Liver (tissue), 9 donors: ENCODE results near the gene CDHR2. TPM values are rescaled to one million over a fixed set of nuclear protein-coding genes. Genes with fewer than 3 reads are reported as not detected.

ENCODE experiments used
- DNase-seq: peaks from one replicate; pipeline ENCODE4 v3.0.0-alpha.2; 2017; ENCODE audit warnings: low spot score
- H3K27ac ChIP-seq, 2 donors: one replicate each; pipeline ENCODE4 v1.7.0; 2013; ENCODE audit warnings: inconsistent platforms in 2 of 2, low read length in 2 of 2, control low read depth in 1 of 2, low read depth in 1 of 2, mild to moderate bottlenecking in 1 of 2
- H3K27me3 ChIP-seq, 4 donors: one replicate each; pipeline versions ENCODE4 v1.6.1 to v1.7.0; 2013; ENCODE audit warnings: low read length in 3 of 4, inconsistent platforms in 1 of 4, mild to moderate bottlenecking in 1 of 4, moderate library complexity in 1 of 4; ENCODE audit not compliant: control insufficient read depth in 4 of 4, insufficient read depth in 4 of 4
- H3K36me3 ChIP-seq, 4 donors: one replicate each; pipeline versions ENCODE4 v1.6.1 to v1.7.0; 2013; ENCODE audit warnings: low read length in 3 of 4, mild to moderate bottlenecking in 3 of 4, low read depth in 1 of 4, moderate library complexity in 1 of 4; ENCODE audit not compliant: control insufficient read depth in 4 of 4, insufficient read depth in 3 of 4
- H3K4me1 ChIP-seq, 4 donors: one replicate each; pipeline versions ENCODE4 v1.6.1 to v1.7.0; 2013; ENCODE audit warnings: low read length in 3 of 4, mild to moderate bottlenecking in 3 of 4, moderate library complexity in 1 of 4; ENCODE audit not compliant: control insufficient read depth in 4 of 4, insufficient read depth in 4 of 4
- H3K4me3 ChIP-seq, 3 donors: one replicate each; pipeline versions ENCODE4 v1.6.1 to v1.7.0; 2013; ENCODE audit warnings: low read length in 3 of 3, control low read depth in 1 of 3, low read depth in 1 of 3, mild to moderate bottlenecking in 1 of 3
- H3K9ac ChIP-seq, 2 donors: one replicate each; pipeline ENCODE4 v1.7.0; 2013; ENCODE audit warnings: low read length in 2 of 2, mild to moderate bottlenecking in 2 of 2, moderate library complexity in 2 of 2, control low read depth in 1 of 2, low read depth in 1 of 2
- H3K9me3 ChIP-seq, 4 donors: one replicate each; pipeline versions ENCODE4 v1.6.1 to v1.7.0; 2013; ENCODE audit warnings: low read length in 3 of 4; ENCODE audit not compliant: control insufficient read depth in 4 of 4
- CTCF ChIP-seq: fragments of 150-350 bp; IDR thresholded peaks from 2 replicates; pipeline ENCODE4 v1.5.1; 2017; ENCODE audit warnings: improper control_type of control experiment, low read depth, low read length; ENCODE audit not compliant: missing input control
- EGR1 ChIP-seq, 2 donors: IDR thresholded peaks; 2 replicates each; pipeline ENCODE4 v1.6.1; 2016 to 2018; ENCODE audit warnings: antibody characterized with exemption in 2 of 2, low read depth in 2 of 2
- FOXA1 ChIP-seq: IDR thresholded peaks from 2 replicates; pipeline ENCODE4 v1.6.1; 2016; ENCODE audit warnings: antibody characterized with exemption
- FOXA2 ChIP-seq: IDR thresholded peaks from 2 replicates; pipeline ENCODE4 v1.6.1; 2016; ENCODE audit warnings: antibody characterized with exemption
- GABPA ChIP-seq, 2 donors: IDR thresholded peaks in 1 of 2; conservative IDR thresholded peaks in 1 of 2; 2 replicates each; pipeline ENCODE4 v1.6.1; 2016; ENCODE audit warnings: antibody characterized with exemption in 2 of 2, mild to moderate bottlenecking in 1 of 2, moderate library complexity in 1 of 2
- HNF4A ChIP-seq, 2 donors: conservative IDR thresholded peaks; 2 replicates each; pipeline ENCODE4 v1.6.1; 2016; ENCODE audit warnings: antibody characterized with exemption in 2 of 2, mild to moderate bottlenecking in 2 of 2
- HNF4G ChIP-seq: IDR thresholded peaks from 2 replicates; pipeline ENCODE4 v1.6.1; 2016; ENCODE audit warnings: antibody characterized with exemption
- JUND ChIP-seq, 2 donors: IDR thresholded peaks; 2 replicates each; pipeline ENCODE4 v1.6.1; 2016; ENCODE audit warnings: antibody characterized with exemption in 2 of 2
- NR2F2 ChIP-seq: IDR thresholded peaks from 2 replicates; pipeline ENCODE4 v1.6.1; 2016; ENCODE audit warnings: antibody characterized with exemption
- SP1 ChIP-seq: IDR thresholded peaks from 2 replicates; pipeline ENCODE4 v1.6.1; 2018; ENCODE audit warnings: antibody characterized with exemption, mild to moderate bottlenecking
- YY1 ChIP-seq: IDR thresholded peaks from 2 replicates; pipeline ENCODE4 v1.6.1; 2016; ENCODE audit warnings: antibody characterized with exemption, mild to moderate bottlenecking
- ZBTB33 ChIP-seq: IDR thresholded peaks from 2 replicates; pipeline ENCODE4 v1.6.1; 2016; ENCODE audit warnings: antibody characterized with exemption
- WGBS: extraction: QIAGEN DNeasy Blood & Tissue Kit; methylation state at CpG from one replicate; pipeline ENCODE4 v1.1.7; 2013; 5-methylcytosine and 5-hydroxymethylcytosine counted together
- polyA plus RNA-seq, 2 donors: library from polyadenylated mRNA; stranded (reverse) in 1 of 2; unstranded in 1 of 2; fragments of 200-250 nt in 1 of 2; fragments of >200 nt in 1 of 2; fragmentation: Nextera tagmentation in 1 of 2; extraction: Ambion mirVana in 1 of 2; gene quantifications; one replicate each; pipeline versions ENCODE4 v1.2.1 to v1.2.3, GENCODE V29; 2013 to 2015
- total RNA-seq, 2 donors: library from RNA; depleted of rRNA; stranded (reverse); fragments of >200 nt; gene quantifications; one replicate each; pipeline ENCODE4 v1.2.3, GENCODE V29; 2014
- TF ChIP-seq, protein P1 (sequence below): IDR thresholded peaks from 2 replicates; pipeline ENCODE4 v1.6.1; 2016; ENCODE audit warnings: antibody characterized with exemption
- TF ChIP-seq, protein P2 (sequence below): IDR thresholded peaks from 2 replicates; pipeline ENCODE4 v1.6.1; 2016; ENCODE audit warnings: antibody characterized with exemption
- donor health status: healthy.
- donor health status: healthy.
- donor health status: healthy.
- donor health status: healthy.
- donor health status: healthy.

CDHR2 gene
- total and polyA plus RNA-seq, 4 donors = 8.8 to 23.8 (median 16.6) TPM

DNA sequence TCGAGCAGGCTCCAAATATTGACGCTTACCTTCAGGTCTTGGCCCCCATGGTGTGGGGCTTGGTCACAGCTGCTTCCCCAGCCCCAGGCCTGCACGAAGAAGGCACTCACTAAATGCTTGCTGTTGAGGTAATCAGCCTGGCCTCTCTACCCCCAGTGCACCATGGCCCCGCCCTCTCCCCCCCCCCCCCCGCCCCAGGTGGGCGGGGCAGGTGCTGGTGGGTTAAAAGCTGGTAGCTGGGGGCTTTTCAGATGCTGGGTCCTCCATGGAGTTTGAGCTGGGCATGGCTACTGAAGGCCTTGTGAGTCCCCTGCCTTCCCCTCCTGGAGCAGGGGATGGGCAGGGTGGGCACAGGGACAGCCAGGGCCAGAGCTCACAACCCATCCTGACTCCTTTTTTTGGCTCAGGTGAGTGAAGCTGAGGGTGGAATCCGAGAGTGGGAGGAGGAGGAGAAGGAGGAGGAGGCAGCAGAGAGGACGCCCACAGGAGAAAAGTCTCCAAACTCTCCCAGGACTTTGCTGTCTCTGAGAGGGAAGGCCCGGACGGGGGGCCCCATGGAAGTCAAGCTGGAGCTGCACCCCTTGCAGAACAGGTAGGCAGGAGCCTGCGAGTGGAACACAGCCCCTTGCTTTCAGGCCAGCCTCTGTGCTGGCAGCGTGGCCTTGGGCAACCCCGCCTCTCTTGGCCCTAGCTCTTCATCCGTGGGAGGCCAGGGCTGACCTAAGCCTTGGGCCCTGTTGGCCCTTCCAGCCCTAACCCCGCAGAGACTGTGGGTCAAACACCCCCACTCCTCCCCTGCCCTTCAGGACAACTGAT, 93.7 kb downstream of the CDHR2 start (continued):
- TF ChIP-seq ZBTB33 (no peak), GABPA (IDR thresholded peaks at IDR 0.05 in 1 of 2, conservative IDR thresholded peaks at IDR 0.05 in 1 of 2) (no peak), HNF4A (conservative IDR thresholded peaks at IDR 0.05) (no peak), NR2F2 (no peak), EGR1 (IDR thresholded peaks at IDR 0.05; ENCODE audit: low read depth in 2 of 2) (no peak)
- TF ChIP-seq, protein P1, sequence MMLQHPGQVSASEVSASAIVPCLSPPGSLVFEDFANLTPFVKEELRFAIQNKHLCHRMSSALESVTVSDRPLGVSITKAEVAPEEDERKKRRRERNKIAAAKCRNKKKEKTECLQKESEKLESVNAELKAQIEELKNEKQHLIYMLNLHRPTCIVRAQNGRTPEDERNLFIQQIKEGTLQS = no peak
- TF ChIP-seq, protein P2, sequence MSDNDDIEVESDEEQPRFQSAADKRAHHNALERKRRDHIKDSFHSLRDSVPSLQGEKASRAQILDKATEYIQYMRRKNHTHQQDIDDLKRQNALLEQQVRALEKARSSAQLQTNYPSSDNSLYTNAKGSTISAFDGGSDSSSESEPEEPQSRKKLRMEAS = no peak

- no peaks in the 10 kb centered on the region for H3K27me3 ChIP-seq
- H3K36me3 ChIP-seq = no peaks in the 10 kb centered on the region
- no peak overlapping the region for H3K27ac ChIP-seq
- no peaks in the 10 kb centered on the region for H3K9me3 ChIP-seq
- peaks cover 5 to 18% (median 14%) of the 10 kb centered on the region in 4 donors for H3K4me1 ChIP-seq
- H3K4me3 ChIP-seq = no peak overlapping the region
- H3K9ac ChIP-seq = no peak overlapping the region
- WGBS = 84% methylated on average over 11 of the region's 11 CpGs
- no peak for DNase-seq
- TF ChIP-seq YY1 (no peak), GABPA (IDR thresholded peaks at IDR 0.05 in 1 of 2, conservative IDR thresholded peaks at IDR 0.05 in 1 of 2) (no peak), SP1 (no peak), HNF4G (no peak), FOXA1 (no peak), HNF4A (conservative IDR thresholded peaks at IDR 0.05) (no peak), NR2F2 (no peak), CTCF (no peak), FOXA2 (no peak), JUND (IDR thresholded peaks at IDR 0.05) (no peak), EGR1 (IDR thresholded peaks at IDR 0.05; ENCODE audit: low read depth in 2 of 2) (no peak)
- TF ChIP-seq, protein P2 = no peak
Observed at GRCh38 chr5:176643491-176644219, 94.5 kb downstream of the CDHR2 start.

GRCh38 chr5:176644294-176644693, 95.2 kb downstream of the CDHR2 start:
- Histone ChIP-seq H3K27me3 (no peaks in the 10 kb centered on the region), H3K9ac (no peak overlapping the region), H3K9me3 (no peaks in the 10 kb centered on the region), H3K36me3 (no peaks in the 10 kb centered on the region), H3K27ac (no peak overlapping the region), H3K4me3 (no peak overlapping the region), H3K4me1 (peaks cover 5 to 18% (median 14%) of the 10 kb centered on the region in 4 donors)
- no peak for DNase-seq
- 74% methylated on average over 9 of the region's 9 CpGs for WGBS
- TF ChIP-seq GABPA (IDR thresholded peaks at IDR 0.05 in 1 of 2, conservative IDR thresholded peaks at IDR 0.05 in 1 of 2) (no peak), CTCF (no peak)
